Amygdala (tissue), 56 donors: ENCODE results near the gene NPC1L1.

ENCODE experiments used
- DNase-seq, 56 donors: peaks; one replicate each; lab custom pipeline; 2025; lab: John Stamatoyannopoulos, UW

NPC1L1 gene

GRCh38 chr7:44541028-44541869 lies at the start of gene NPC1L1:
Gene NPC1L1, minus strand, starts transcription at chr7:44541330. Its CDS starts 71 bp downstream, at chr7:44541259.
- DNase-seq, result no peak

GRCh38 chr7:44590910-44591309 lies 49.8 kb upstream of the NPC1L1 start:
- DNase-seq, result no peak

DNA sequence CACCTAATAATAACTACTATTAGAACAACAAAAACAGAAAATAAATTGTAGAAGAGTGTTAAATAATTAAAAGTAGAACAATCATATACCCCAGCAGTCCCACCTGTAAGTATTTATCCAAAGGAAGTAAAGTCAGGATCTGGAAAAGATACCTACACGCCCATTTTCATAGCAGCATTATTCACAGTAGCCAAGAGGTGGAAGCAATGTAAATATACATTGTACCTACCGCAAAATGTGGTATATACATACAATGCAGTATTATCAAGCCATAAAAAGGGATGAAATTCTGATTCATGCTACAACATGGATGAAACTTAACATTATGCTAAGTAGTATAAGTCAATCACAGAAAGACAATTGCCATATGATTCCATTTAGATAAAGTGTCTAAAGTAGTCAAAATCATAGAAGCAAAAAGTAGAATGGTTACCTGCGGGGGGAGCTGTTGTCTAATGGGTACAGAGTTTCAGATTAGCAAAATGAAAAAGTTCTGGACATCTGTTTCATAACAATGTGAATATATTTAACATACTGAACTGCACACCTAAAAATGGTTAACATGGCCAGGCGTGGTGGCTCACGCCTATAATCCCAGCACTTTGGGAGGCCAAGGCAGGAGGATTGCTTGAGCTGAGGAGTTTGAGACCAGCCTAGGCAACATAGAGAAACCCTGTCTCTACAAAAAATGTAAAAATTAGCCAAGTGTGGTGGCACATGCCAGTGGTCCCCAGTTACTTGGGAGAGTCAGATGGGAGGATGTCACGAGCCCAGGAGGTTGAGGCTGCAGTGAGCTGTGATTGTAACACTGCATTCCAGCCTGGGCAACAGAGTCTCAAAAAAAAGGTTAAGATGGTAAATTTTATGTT lies 46.9 kb upstream of the NPC1L1 start:
- peak in 7 of 56 donors; percentile 4 to 56 (median 6) for DNase-seq

GRCh38 chr7:44583146-44583865 lies 42.2 kb upstream of the NPC1L1 start:
- DNase-seq, result no peak

DNA sequence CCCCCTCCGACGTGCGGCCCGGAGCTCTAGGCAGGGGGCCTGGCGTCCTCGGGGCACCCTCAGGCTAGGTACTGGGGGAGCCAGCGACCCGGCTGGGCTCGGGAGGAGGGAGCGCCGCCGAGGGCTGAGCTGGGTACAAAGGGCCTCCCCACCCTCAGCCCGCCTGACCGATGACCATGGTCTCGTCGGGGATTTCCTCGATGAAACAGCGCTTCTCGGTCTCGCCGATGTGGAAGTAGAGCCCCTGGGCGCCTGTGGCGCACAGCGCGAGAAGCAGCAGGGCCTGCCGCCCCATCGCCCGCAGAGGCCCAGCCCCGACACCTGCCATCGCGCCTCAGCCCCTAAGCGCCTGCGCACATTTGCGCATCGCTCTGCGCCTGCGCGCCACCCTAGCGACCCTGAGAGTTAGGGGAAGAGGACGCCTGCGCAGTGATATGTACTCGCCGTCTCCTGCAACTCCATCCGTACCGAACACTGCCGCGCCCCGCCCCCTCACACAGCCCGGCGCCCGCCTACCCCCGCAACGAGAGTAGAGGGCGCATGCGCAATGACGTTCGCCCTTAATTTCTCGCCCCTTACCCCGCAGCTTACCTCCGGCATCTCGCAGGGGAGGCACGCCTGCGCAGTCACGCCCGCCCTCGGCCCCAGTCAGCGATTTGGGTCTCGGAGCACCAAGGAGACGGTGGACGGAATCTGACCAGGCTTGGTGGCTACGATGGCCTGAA lies 40.9 kb upstream of the NPC1L1 start, which contains the start of gene TMED4:
TMED4 (minus strand) TSS at position 353 of the 725 bp plus-strand sequence; CDS start at position 328, 25 bp downstream.
- peak; percentile 88 to 100 (median 98) for DNase-seq

DNA sequence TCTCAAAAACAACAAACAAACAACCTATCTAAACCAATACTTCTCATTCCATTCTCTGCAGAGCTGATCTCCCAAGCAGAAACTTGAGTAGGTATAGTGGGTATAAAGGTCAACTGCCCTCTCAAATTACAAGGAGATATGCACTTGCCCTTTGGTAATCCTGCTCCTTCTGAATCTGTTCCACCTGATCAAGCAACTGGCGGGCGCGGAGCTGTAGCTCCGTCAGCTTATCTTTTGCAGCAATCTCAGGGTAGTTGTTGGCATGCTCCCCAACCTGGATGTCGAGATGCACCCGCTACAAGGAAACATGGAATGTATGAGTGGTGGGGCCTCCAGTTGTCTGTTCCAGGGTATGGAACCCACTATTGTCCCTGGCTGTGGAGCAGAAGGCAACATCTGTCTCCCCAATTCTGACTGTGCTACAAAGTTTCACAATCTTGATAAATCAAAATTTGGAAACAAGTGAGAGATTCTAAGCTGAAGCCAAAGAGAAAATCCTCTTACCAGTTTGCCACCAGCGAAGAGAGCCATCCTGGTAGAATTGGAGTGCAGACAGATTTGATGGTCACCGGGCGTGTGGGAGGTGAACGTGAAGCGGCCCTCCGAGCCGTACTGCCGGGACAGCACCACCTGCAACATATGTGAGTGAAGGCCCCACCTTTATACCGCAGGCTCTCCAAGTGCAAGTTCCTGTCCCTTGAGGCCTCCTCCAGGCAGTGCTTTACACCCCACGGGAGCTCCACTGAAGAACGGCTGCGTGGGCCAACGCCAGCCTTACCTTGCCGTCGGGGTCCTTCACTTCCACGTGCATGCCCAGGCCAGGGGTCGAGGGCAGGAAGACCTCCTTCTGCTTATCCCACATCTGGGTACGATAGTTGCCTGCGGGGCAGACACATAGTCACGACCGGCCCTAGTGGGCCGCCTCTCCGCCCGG lies 40.1 kb upstream of the NPC1L1 start:
- peak in 6 of 56 donors; percentile 35 to 52 (median 44) for DNase-seq

GRCh38 chr7:44576228-44576627 lies 35.1 kb upstream of the NPC1L1 start:
- DNase-seq, result no peak

- no peak for DNase-seq
These were observed 33.9 kb upstream of the NPC1L1 start for GRCh38 chr7:44575054-44575453.

DNA sequence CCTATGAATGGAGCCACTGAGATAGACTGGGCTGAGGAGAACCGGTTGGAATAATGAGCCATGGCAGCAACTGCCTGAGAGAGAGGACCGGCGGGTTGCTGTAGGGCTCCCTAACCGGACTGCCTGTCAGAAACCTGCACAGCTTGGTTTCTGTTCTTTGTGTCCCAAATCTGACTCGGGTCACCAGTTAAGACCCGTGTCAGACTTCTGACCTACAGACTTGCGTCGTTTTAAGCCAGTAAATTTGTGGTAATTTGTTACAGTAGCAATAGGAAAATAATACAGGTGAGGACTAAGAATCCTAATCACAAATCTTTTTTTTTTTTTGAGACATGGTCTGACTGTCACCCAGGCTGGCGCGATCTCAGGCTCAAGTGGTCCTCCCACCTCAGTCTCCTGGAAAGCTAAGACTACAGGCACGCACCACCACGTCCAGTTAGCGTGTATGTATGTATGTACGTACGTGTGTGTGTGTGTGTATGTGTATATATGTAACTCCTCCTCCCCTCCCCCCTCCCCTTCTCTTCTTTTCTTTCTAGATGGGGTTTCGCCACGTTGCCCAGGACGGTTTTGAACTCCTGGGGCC lies 33.2 kb upstream of the NPC1L1 start:
- no peak for DNase-seq

- peak; percentile 64 to 97 (median 91) for DNase-seq
These were observed 32.5 kb upstream of the NPC1L1 start, which contains the start of gene DDX56 for GRCh38 chr7:44573464-44574286. Gene DDX56, minus strand, starts transcription at chr7:44573908. Its CDS starts 13 bp downstream, at chr7:44573895.

- no peak for DNase-seq
These were observed 31.6 kb upstream of the NPC1L1 start for GRCh38 chr7:44572771-44573170.

- DNase-seq, result no peak
These were observed 28.8 kb upstream of the NPC1L1 start for GRCh38 chr7:44569959-44570358.

GRCh38 chr7:44568771-44569560 lies 27.8 kb upstream of the NPC1L1 start:
- DNase-seq, result no peak

DNA sequence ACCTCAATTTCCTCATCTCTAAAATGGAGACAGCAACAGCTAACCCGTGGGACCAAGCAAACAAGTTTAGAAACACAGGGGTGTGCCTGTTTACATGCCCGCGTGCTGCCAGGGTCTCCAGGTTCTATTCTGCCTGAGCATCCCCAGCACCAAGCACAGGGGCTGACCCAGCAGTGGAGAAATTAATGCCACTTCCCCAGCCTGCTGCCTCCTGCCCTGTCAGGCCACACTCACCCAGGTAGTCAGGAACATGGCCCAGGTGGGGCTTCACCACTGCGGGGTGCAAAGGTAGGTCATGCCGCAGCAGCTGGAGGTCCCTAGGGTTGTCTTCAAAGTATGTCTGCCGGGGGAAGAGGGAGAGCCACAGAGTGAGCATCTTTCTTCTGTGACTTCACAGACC lies 26.8 kb upstream of the NPC1L1 start:
- DNase-seq, result no peak

DNA sequence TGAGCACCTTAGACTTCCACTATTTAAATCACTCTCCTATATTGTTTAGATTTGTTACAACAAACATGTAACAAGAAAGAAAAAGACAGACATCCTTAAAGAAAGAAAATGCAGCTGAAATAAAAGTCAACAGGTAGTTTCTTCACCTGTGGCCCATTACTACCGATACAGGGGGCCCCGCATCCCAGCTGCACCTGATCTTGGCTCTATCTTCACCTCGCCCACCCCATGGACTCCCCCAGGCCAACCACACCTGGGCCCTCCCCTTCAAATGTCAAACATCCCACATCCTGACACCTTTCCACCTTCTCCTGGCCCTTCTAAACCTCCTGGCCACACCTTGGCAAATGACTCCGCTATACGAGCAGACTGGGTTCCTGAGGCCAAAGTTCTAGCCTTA lies 25.6 kb upstream of the NPC1L1 start:
- DNase-seq, result no peak

- no peak for DNase-seq
These were observed 24.8 kb upstream of the NPC1L1 start for GRCh38 chr7:44565795-44566559.
